K562 (cell line): Measurements from ENCODE around the gene ABCF2. TPM values are rescaled to one million over a fixed set of nuclear protein-coding genes. Genes with fewer than 3 reads are reported as not detected.

Experiments used
- ATAC-seq: fragments of 200-7000 bp; cut with Tn5 transposase; 3 replicates; pipeline ENCODE4 v1.9.1; 2020; ENCODE audit warnings: moderate library complexity
- BruUV-seq: library from RNA; stranded (reverse); fragments of 400-500 nt; replicated peaks from 2 replicates; lab custom pipeline; 2021; lab: Mats Ljungman, UMichigan
- CTCF ChIA-PET: fragments of 300-600 bp; formaldehyde crosslinking; extraction: SDS; loops from one replicate; lab custom pipeline; 2021; ENCODE audit warnings: low intra/inter-chr PET ratio; lab: Yijun Ruan, JAX
- POLR2A ChIA-PET: fragments of 300-600, 350-650 bp; sonication (Branson Sonifier 250); formaldehyde crosslinking; extraction: SDS; loops from one replicate; lab custom pipeline; 2021; ENCODE audit warnings: antibody characterized with exemption, inconsistent platforms; lab: Yijun Ruan, JAX
- DNase-seq, 4 experiments: peaks; one replicate each; pipeline versions ENCODE4 v3.0.0 to v3.0.0-alpha.2; 2011 to 2018; ENCODE audit warnings: low spot score in 3 of 4, mixed read lengths in 3 of 4; ENCODE audit errors: extremely low read depth in 1 of 4
- FAIRE-seq: peaks from 2 replicates; lab custom pipeline; 2011; peaks lifted over from hg19 to GRCh38; lab: Jason Lieb, UNC
- H2AFZ ChIP-seq: 2 replicates; pipeline ENCODE4 v1.6.0; 2011; ENCODE audit warnings: low read depth, low read length, control low read depth, inconsistent platforms
- H3K27ac ChIP-seq: fragments of 200-600 bp; 3 replicates; pipeline ENCODE4 v1.8.0; 2011; ENCODE audit warnings: low read depth, mild to moderate bottlenecking, control low read depth, inconsistent platforms, low read length, moderate library complexity, mixed read lengths; ENCODE audit errors: extremely low read depth
- H3K27me3 ChIP-seq, 2 experiments: fragments of 300-600 bp in 1 of 2; 2 replicates in 1 of 2; 3 replicates in 1 of 2; pipeline versions ENCODE4 v1.6.0 to v1.8.0; 2011; ENCODE audit warnings: inconsistent platforms in 2 of 2, low read length in 2 of 2, mild to moderate bottlenecking in 1 of 2, mixed read lengths in 1 of 2, moderate library complexity in 1 of 2; ENCODE audit not compliant: control insufficient read depth in 2 of 2, insufficient read depth in 2 of 2
- H3K36me3 ChIP-seq: fragments of 300-600 bp; 3 replicates; pipeline ENCODE4 v1.8.0; 2011; ENCODE audit warnings: mild to moderate bottlenecking, low read length, inconsistent platforms; ENCODE audit not compliant: control insufficient read depth, insufficient read depth
- H3K4me1 ChIP-seq, 2 experiments: fragments of 200-600 bp in 1 of 2; replicated peaks in 1 of 2; 2 replicates in 1 of 2; 3 replicates in 1 of 2; pipeline versions ENCODE4 v1.5.1 to v1.8.0; 2011; ENCODE audit warnings: inconsistent platforms in 2 of 2, low read length in 2 of 2, mild to moderate bottlenecking in 1 of 2, mixed read lengths in 1 of 2, moderate library complexity in 1 of 2; ENCODE audit not compliant: control insufficient read depth in 2 of 2, insufficient read depth in 2 of 2
- H3K4me2 ChIP-seq: 2 replicates; pipeline ENCODE4 v1.6.1; 2011; ENCODE audit warnings: low read length, control low read depth, inconsistent platforms, mixed read lengths; ENCODE audit not compliant: insufficient read depth
- H3K4me3 ChIP-seq: fragments of 200-600 bp; sonication (generic), shearing (Covaris generic); 2 replicates; pipeline ENCODE4 v1.5.1; 2016; ENCODE audit warnings: control low read depth, inconsistent platforms
- H3K79me2 ChIP-seq: fragments of 200-600 bp; 3 replicates; pipeline ENCODE4 v1.8.0; 2011; ENCODE audit warnings: low read length, inconsistent platforms; ENCODE audit not compliant: control insufficient read depth, insufficient read depth
- H3K9ac ChIP-seq, 2 experiments: 2 replicates each; pipeline versions ENCODE4 v1.6.0 to v1.6.1; 2011; ENCODE audit warnings: low read depth in 2 of 2, low read length in 2 of 2, control low read depth in 1 of 2, inconsistent platforms in 1 of 2, mild to moderate bottlenecking in 1 of 2, mixed read lengths in 1 of 2; ENCODE audit not compliant: insufficient read depth in 1 of 2
- H3K9me1 ChIP-seq: one replicate; pipeline ENCODE4 v1.6.0; 2011; ENCODE audit warnings: inconsistent platforms, mild to moderate bottlenecking, low read length, moderate library complexity; ENCODE audit not compliant: control insufficient read depth, insufficient read depth
- H3K9me3 ChIP-seq: replicated peaks from 2 replicates; pipeline ENCODE4 v1.5.1; 2011; ENCODE audit warnings: low read depth, low read length, inconsistent platforms; ENCODE audit not compliant: control insufficient read depth, insufficient read depth
- H4K20me1 ChIP-seq: replicated peaks from 2 replicates; pipeline ENCODE4 v1.6.1; 2011; ENCODE audit warnings: low read length, inconsistent platforms, mixed read lengths; ENCODE audit not compliant: control insufficient read depth, insufficient read depth
- CHD1 ChIP-seq: fragments of 200-600 bp; sonication (generic); IDR thresholded peaks from one replicate; pipeline ENCODE4 v1.6.1; 2012; ENCODE audit warnings: mild to moderate bottlenecking, moderate library complexity, low read length, inconsistent platforms
- DACH1 ChIP-seq: fragments of 450-650 bp; IDR thresholded peaks from 2 replicates; pipeline ENCODE4 v1.6.1; 2018; ENCODE audit not compliant: partially characterized antibody
- MCM2 ChIP-seq: fragments of 450-650 bp; IDR thresholded peaks from 2 replicates; pipeline ENCODE4 v1.6.1; 2017; ENCODE audit warnings: low read depth, mild to moderate bottlenecking
- OTX1 ChIP-seq: fragments of 450-650 bp; formaldehyde crosslinking; IDR thresholded peaks from 2 replicates; pipeline ENCODE4 v1.4.0; 2022; ENCODE audit warnings: mild to moderate bottlenecking
- SMAD1 ChIP-seq: fragments of 150-350 bp; IDR thresholded peaks from 2 replicates; pipeline ENCODE4 v1.6.1; 2014; ENCODE audit warnings: low read length, low read depth; ENCODE audit not compliant: partially characterized antibody
- TAF1 ChIP-seq: IDR thresholded peaks from 2 replicates; pipeline ENCODE4 v1.6.1; 2011; ENCODE audit warnings: mild to moderate bottlenecking, low read length, moderate library complexity; ENCODE audit not compliant: insufficient read depth, control insufficient read depth, severe bottlenecking; ENCODE audit errors: extremely low read depth
- TAF7 ChIP-seq: fragments of 450-650 bp; IDR thresholded peaks from 2 replicates; pipeline ENCODE4 v1.6.1; 2016; ENCODE audit warnings: missing genetic modification characterization, missing compliant biosample characterization
- TOE1 ChIP-seq, 2 experiments: fragments of 450-650 bp in 1 of 2; sonication (generic) in 1 of 2; formaldehyde crosslinking in 1 of 2; IDR thresholded peaks; 2 replicates each; pipeline versions ENCODE4 v1.7.1 to v1.8.0; 2016 to 2022; ENCODE audit warnings: borderline replicate concordance in 2 of 2, mild to moderate bottlenecking in 2 of 2, antibody characterized with exemption in 1 of 2, inconsistent platforms in 1 of 2, low read depth in 1 of 2, missing genetic modification reagents in 1 of 2, moderate library complexity in 1 of 2
- ZNF717 ChIP-seq: fragments of 250-450 bp; sonication (Bioruptor Pico); IDR thresholded peaks from 2 replicates; pipeline ENCODE4 v1.5.0; 2021
- WGBS: fragments of 100-300 bp; shearing (Covaris generic); methylation state at CpG from one replicate; pipeline ENCODE4 v1.1.6; 2016; ENCODE audit warnings: low coverage, mixed read lengths; ENCODE audit not compliant: insufficient coverage; ENCODE audit errors: missing lambda C conversion rate; 5-methylcytosine and 5-hydroxymethylcytosine counted together
- in situ Hi-C: fragments of 300-500 bp; cut with MboI; formaldehyde crosslinking; loops from 4 replicates; pipeline ENCODE4 v1.15.0; 2018; ENCODE audit warnings: inconsistent platforms, mixed read lengths
- intact Hi-C: fragments of 100-400 bp; cut with micrococcal nuclease; formaldehyde crosslinking; loops from 2 replicates; pipeline ENCODE4 v1.14.2; 2022
- polyA plus RNA-seq, 8 experiments: library from polyadenylated mRNA; depleted of rRNA in 4 of 8; stranded (reverse) in 5 of 8; unstranded in 3 of 8; fragments of >200 nt; fragmentation: Nextera tagmentation in 2 of 8; fragmentation: Illumina TruSeq in 1 of 8; extraction: Ambion mirVana in 2 of 8; extraction: Trizol in 1 of 8; gene quantifications; 2 replicates each; pipeline versions ENCODE4 v1.2.1 to v1.2.3, GENCODE V29; 2011 to 2014; ENCODE audit warnings: inconsistent platforms in 1 of 8, missing spikeins in 1 of 8
- total RNA-seq, 7 experiments: library from RNA; depleted of rRNA in 6 of 7; stranded (reverse); fragments of >200 nt in 6 of 7; fragmentation: Illumina TruSeq in 2 of 7; extraction: Trizol in 2 of 7; gene quantifications; 2 replicates each; pipeline versions ENCODE4 v1.2.1 to v1.2.3, GENCODE V29; 2011 to 2021; ENCODE audit warnings: low replicate concordance in 1 of 7
- TF ChIP-seq, protein P1 (sequence below): fragments of 450-650 bp; IDR thresholded peaks from 2 replicates; pipeline ENCODE4 v1.6.1; 2016; ENCODE audit warnings: missing biosample characterization, missing genetic modification characterization
- TF ChIP-seq, protein P2 (sequence below): sonication (generic); formaldehyde crosslinking; IDR thresholded peaks from 2 replicates; pipeline ENCODE4 v1.8.1; 2023; ENCODE audit warnings: mild to moderate bottlenecking, missing genetic modification reagents
- TF ChIP-seq, protein P3 (sequence below), 2 experiments: IDR thresholded peaks; 2 replicates each; pipeline ENCODE4 v1.6.1; 2011; ENCODE audit warnings: borderline replicate concordance in 1 of 2, control low read depth in 1 of 2, low read depth in 1 of 2, low read length in 1 of 2, mild to moderate bottlenecking in 1 of 2, mixed read lengths in 1 of 2, moderate library complexity in 1 of 2; ENCODE audit not compliant: insufficient read depth in 1 of 2, insufficient read length in 1 of 2, poor library complexity in 1 of 2, severe bottlenecking in 1 of 2; ENCODE audit errors: extremely low read depth in 1 of 2

Gene ABCF2
- total and polyA plus RNA-seq, 9 of the 15 experiments (the other 6 are each of a cell fraction or from before 2014, with no cell fraction given): 62.1 to 224 (median 113) TPM

DNA sequence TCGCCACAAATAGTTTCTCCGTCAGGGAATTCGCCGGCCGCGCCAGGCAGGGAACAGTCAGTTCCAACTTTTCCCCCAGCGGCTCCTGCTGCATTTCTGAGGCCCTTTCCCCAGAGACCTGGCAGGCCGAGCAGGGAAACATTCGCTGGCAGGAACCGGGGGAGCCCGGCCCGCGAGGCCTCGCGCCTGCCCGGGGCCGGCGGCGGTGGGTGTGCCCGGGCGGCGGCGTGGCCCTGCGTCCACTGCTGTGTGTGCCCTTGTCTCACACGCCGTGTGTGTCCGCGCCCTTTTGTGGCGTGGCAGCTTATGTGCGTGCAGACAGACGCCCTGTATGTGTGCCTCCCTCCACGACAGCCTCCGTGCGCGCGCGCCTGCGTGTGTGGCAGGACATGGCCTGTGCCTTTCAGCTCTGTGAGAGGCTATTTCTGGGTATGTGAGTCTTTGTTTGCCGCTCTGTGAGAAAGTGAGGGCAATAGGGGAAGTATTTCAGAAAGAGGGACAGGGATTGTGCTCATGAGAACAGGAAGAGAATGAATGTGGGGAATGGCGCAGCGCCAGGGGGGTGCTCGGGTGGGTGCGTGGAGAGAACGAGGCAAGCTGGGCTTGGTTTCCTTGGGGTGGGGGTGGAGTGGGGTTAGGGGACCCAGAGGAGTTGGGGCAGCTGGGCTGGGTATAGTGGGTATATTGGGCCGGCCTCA is 22.2 kb upstream of the ABCF2 start:
- in situ Hi-C loops: no loop called here
- Histone ChIP-seq H3K36me3 (no peaks in the 10 kb centered on the region), H3K27ac (no peak overlapping the region), H3K4me1 (peaks cover 28 to 78% of the 10 kb centered on the region in 2 experiments), H2AFZ (peak overlapping the region; percentile 68), H3K9me3 (no peaks in the 10 kb centered on the region), H3K9ac (peak overlapping the region; percentile 5 to 84; a peak in 2 of 4 replicates), H3K4me2 (peak overlapping the region; percentile 66), H3K9me1 (peaks cover 4% of the 10 kb centered on the region), H3K27me3 (peaks cover 26 to 57% of the 10 kb centered on the region in 2 experiments), H3K79me2 (no peaks in the 10 kb centered on the region), H3K4me3 (peak overlapping the region; percentile 32; the same call in 1 of the 2 replicates), H4K20me1 (peaks cover 26% of the 10 kb centered on the region; the same call in 1 of the 2 replicates)
- peak in 3 of 4 experiments; percentile 56 to 63 (median 61) for DNase-seq
- intact Hi-C loops: no loop called here
- POLR2A ChIA-PET: interaction anchor here (0.7 to 1.7 kb wide), 3 partner anchors 23 to 73 kb away, joined by 3 to 6 read pairs (median 4); no protein-coding TSS in a partner anchor
- FAIRE-seq: no peak
- peak; percentile 5 for ATAC-seq
- WGBS: 18% methylated on average over 43 of the region's 45 CpGs
- CTCF ChIA-PET: interaction anchor here (1.6 kb wide), 1 partner anchor 54 kb away, joined by 11 read pairs; no protein-coding TSS in a partner anchor
- BruUV-seq: no TSS peak
- no peak for TF ChIP-seq TAF1
- TF ChIP-seq ZNF717: no peak
- TF ChIP-seq, protein P1, sequence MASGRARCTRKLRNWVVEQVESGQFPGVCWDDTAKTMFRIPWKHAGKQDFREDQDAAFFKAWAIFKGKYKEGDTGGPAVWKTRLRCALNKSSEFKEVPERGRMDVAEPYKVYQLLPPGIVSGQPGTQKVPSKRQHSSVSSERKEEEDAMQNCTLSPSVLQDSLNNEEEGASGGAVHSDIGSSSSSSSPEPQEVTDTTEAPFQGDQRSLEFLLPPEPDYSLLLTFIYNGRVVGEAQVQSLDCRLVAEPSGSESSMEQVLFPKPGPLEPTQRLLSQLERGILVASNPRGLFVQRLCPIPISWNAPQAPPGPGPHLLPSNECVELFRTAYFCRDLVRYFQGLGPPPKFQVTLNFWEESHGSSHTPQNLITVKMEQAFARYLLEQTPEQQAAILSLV (tag): no peak
- TF ChIP-seq, protein P2, sequence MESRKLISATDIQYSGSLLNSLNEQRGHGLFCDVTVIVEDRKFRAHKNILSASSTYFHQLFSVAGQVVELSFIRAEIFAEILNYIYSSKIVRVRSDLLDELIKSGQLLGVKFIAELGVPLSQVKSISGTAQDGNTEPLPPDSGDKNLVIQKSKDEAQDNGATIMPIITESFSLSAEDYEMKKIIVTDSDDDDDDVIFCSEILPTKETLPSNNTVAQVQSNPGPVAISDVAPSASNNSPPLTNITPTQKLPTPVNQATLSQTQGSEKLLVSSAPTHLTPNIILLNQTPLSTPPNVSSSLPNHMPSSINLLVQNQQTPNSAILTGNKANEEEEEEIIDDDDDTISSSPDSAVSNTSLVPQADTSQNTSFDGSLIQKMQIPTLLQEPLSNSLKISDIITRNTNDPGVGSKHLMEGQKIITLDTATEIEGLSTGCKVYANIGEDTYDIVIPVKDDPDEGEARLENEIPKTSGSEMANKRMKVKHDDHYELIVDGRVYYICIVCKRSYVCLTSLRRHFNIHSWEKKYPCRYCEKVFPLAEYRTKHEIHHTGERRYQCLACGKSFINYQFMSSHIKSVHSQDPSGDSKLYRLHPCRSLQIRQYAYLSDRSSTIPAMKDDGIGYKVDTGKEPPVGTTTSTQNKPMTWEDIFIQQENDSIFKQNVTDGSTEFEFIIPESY (CRISPR knock-in tag): peak; percentile 81
- no peak for TF ChIP-seq TAF7 (tag)
- no peak for TF ChIP-seq CHD1
- no peak for TF ChIP-seq SMAD1
- TF ChIP-seq TOE1 (IDR thresholded peaks at IDR 0.05; ENCODE audit: borderline replicate concordance): no peak
- no peak for TF ChIP-seq TOE1 (CRISPR knock-in tag; IDR thresholded peaks at IDR 0.05; ENCODE audit: borderline replicate concordance, low read depth)
- no peak for TF ChIP-seq MCM2
- TF ChIP-seq OTX1 (CRISPR knock-in tag): no peak
- TF ChIP-seq, protein P3, sequence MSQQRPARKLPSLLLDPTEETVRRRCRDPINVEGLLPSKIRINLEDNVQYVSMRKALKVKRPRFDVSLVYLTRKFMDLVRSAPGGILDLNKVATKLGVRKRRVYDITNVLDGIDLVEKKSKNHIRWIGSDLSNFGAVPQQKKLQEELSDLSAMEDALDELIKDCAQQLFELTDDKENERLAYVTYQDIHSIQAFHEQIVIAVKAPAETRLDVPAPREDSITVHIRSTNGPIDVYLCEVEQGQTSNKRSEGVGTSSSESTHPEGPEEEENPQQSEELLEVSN (IDR thresholded peaks at IDR 0.05; ENCODE audit: borderline replicate concordance in 1 of 2, extremely low read depth in 1 of 2, insufficient read depth in 1 of 2, insufficient read length in 1 of 2, low read depth in 1 of 2, low read length in 1 of 2, poor library complexity in 1 of 2, severe bottlenecking in 1 of 2): peak in 1 of 2 experiments; percentile 53
- TF ChIP-seq DACH1: no peak
